ENCODE data around the gene POMGNT1. TPM values are rescaled to one million over a fixed set of nuclear protein-coding genes. Genes with fewer than 3 reads are reported as not detected.

The POMGNT1 gene
- total and polyA plus RNA-seq, 2 donors (not counting 3 experiments of a cell fraction or from before 2014, with no cell fraction given): 64.4 to 67.5 TPM

DNA sequence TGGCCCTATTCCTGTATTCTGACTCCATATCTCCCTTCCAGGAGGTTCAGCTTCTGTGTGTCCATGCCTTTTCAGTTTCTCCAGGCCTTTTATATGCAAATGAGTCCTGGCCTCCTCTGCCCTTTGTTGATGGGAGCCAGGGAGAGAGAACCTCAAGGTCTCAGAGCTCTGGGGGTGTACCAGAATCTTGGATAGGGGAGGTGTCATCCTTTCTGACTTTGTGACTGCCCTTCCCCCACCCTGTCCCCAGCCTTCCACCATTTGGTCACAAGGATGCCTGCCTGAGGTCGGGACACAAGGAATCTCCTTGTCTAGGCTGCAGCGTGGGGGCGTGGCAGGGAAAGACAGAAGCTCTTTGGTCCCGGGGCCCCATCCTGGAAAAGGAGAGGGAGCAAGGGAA is 23.5 kb upstream of the POMGNT1 start:
- Histone ChIP-seq H3K36me3 (ENCODE audit: control insufficient read depth in 2 of 2, extremely low read depth in 1 of 2, insufficient read depth in 2 of 2, low read length in 2 of 2) (no peaks in the 10 kb centered on the region), H3K9me3 (replicated peaks; ENCODE audit: control insufficient read depth, insufficient read depth, low read length) (no peaks in the 10 kb centered on the region), H4K20me1 (replicated peaks; ENCODE audit: control insufficient read depth, extremely low read depth, insufficient read depth, low read length) (no peaks in the 10 kb centered on the region), H3K9me1 (replicated peaks; ENCODE audit: control insufficient read depth, extremely low read depth, insufficient read depth, low read length) (no peaks in the 10 kb centered on the region), H3K79me2 (ENCODE audit: control insufficient read depth, insufficient read depth, low read length) (no peaks in the 10 kb centered on the region), H3K4me2 (ENCODE audit: insufficient read depth, low read length) (no peak overlapping the region), H3K27me3 (ENCODE audit: control insufficient read depth in 2 of 2, insufficient read depth in 2 of 2, low read length in 2 of 2) (no peaks in the 10 kb centered on the region), H2AFZ (ENCODE audit: low read depth, low read length) (no peak overlapping the region), H3K4me1 (ENCODE audit: control insufficient read depth, extremely low read depth, insufficient read depth, low read length) (peaks cover 2% of the 10 kb centered on the region), H3K9ac (replicated peaks; ENCODE audit: extremely low read depth, insufficient read depth, low read length) (no peak overlapping the region), H3K4me3 (replicated peaks in 1 of 3; ENCODE audit: insufficient read depth in 1 of 3, low read depth in 1 of 3, low read length in 3 of 3) (no peak overlapping the region), H3K27ac (ENCODE audit: insufficient read depth, low read depth, low read length) (no peak overlapping the region)
- dilution Hi-C loops (cut with MboI; ENCODE audit: extremely low pct_ligation_motif_present, low sequenced_read_pairs): no loop called here
- no peak for FAIRE-seq
- no TSS peak for BruUV-seq (replicated peaks)
- ChIA-PET POLR2A (no interaction called here), CTCF (interaction anchor here (1.0 to 4.5 kb wide), 4 partner anchors 37 to 185 kb away, joined by 3 to 146 read pairs (median 4); no protein-coding TSS in a partner anchor)
- TF ChIP-seq GATA2 (IDR thresholded peaks at IDR 0.05; ENCODE audit: insufficient read depth, insufficient read length, low read depth, low read length): no peak
- no peak for TF ChIP-seq MYC (IDR thresholded peaks at IDR 0.05; ENCODE audit: low read depth, low read length)
- no peak for TF ChIP-seq POLR2AphosphoS5 (IDR thresholded peaks at IDR 0.05; ENCODE audit: insufficient read depth, low read depth, low read length)
- no peak for TF ChIP-seq CTCF (IDR thresholded peaks at IDR 0.05; ENCODE audit: extremely low read depth in 1 of 2, insufficient read depth in 1 of 2, low read depth in 1 of 2, low read length in 2 of 2)
- TF ChIP-seq JUN (IDR thresholded peaks at IDR 0.05; ENCODE audit: borderline replicate concordance, insufficient read depth, insufficient read length, low read depth): no peak
- TF ChIP-seq, protein P1, sequence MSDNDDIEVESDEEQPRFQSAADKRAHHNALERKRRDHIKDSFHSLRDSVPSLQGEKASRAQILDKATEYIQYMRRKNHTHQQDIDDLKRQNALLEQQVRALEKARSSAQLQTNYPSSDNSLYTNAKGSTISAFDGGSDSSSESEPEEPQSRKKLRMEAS (IDR thresholded peaks at IDR 0.05; ENCODE audit: insufficient read depth, insufficient read length): no peak
- TF ChIP-seq EZH2 (IDR thresholded peaks at IDR 0.05; ENCODE audit: borderline replicate concordance, low read depth, low read length, severe bottlenecking): no peak
- TF ChIP-seq FOS (IDR thresholded peaks at IDR 0.05; ENCODE audit: borderline replicate concordance, insufficient read depth, low read length): no peak
- TF ChIP-seq POLR2A (IDR thresholded peaks at IDR 0.05; ENCODE audit: low read depth, low read length): no peak
- DNase-seq (ENCODE audit: low read depth, low spot score): no peak
- intact Hi-C loops (cut with micrococcal nuclease): loop anchor here (5.0 to 10.0 kb wide), 2 partner anchors 329 to 537 kb away; partner anchors contain the start of genes GPBP1L1 and TMEM69
